ENCODE measurements around the gene SPTAN1.

SPTAN1 gene

GRCh38 chr9:128526720-128527119, 25.7 kb upstream of the SPTAN1 start:
- no peaks in the 10 kb centered on the region for H3K9me3 ChIP-seq (ENCODE audit: control insufficient read depth, low read length)
- no peak overlapping the region for H3K4me3 ChIP-seq (ENCODE audit: insufficient read depth, low read depth, low read length, poor library complexity, severe bottlenecking)
- no peak for DNase-seq
- no peaks in the 10 kb centered on the region for H3K27me3 ChIP-seq (replicated peaks; ENCODE audit: control insufficient read depth, insufficient read depth, low read length, poor library complexity, severe bottlenecking)
- H3K4me1 ChIP-seq (ENCODE audit: control insufficient read depth, insufficient read depth, low read length, poor library complexity, severe bottlenecking) = no peaks in the 10 kb centered on the region
- peaks cover 72% of the 10 kb centered on the region for H3K36me3 ChIP-seq (ENCODE audit: control insufficient read depth, insufficient read depth, low read length)
- H3K27ac ChIP-seq (ENCODE audit: insufficient read depth, low read length, poor library complexity, severe bottlenecking) = no peak overlapping the region

- Histone ChIP-seq H3K36me3 (ENCODE audit: control insufficient read depth, insufficient read depth, low read length) (peaks cover 64% of the 10 kb centered on the region), H3K4me3 (ENCODE audit: insufficient read depth, low read depth, low read length, poor library complexity, severe bottlenecking) (no peak overlapping the region), H3K27me3 (replicated peaks; ENCODE audit: control insufficient read depth, insufficient read depth, low read length, poor library complexity, severe bottlenecking) (no peaks in the 10 kb centered on the region), H3K9me3 (ENCODE audit: control insufficient read depth, low read length) (no peaks in the 10 kb centered on the region), H3K4me1 (ENCODE audit: control insufficient read depth, insufficient read depth, low read length, poor library complexity, severe bottlenecking) (no peaks in the 10 kb centered on the region), H3K27ac (ENCODE audit: insufficient read depth, low read length, poor library complexity, severe bottlenecking) (no peak overlapping the region)
- DNase-seq = no peak
Measured at GRCh38 chr9:128528445-128529160, 23.8 kb upstream of the SPTAN1 start.

GRCh38 chr9:128529191-128529590, 23.2 kb upstream of the SPTAN1 start:
- Histone ChIP-seq H3K27me3 (replicated peaks; ENCODE audit: control insufficient read depth, insufficient read depth, low read length, poor library complexity, severe bottlenecking) (no peaks in the 10 kb centered on the region), H3K4me1 (ENCODE audit: control insufficient read depth, insufficient read depth, low read length, poor library complexity, severe bottlenecking) (no peaks in the 10 kb centered on the region), H3K27ac (ENCODE audit: insufficient read depth, low read length, poor library complexity, severe bottlenecking) (no peak overlapping the region), H3K9me3 (ENCODE audit: control insufficient read depth, low read length) (no peaks in the 10 kb centered on the region), H3K4me3 (ENCODE audit: insufficient read depth, low read depth, low read length, poor library complexity, severe bottlenecking) (no peak overlapping the region), H3K36me3 (ENCODE audit: control insufficient read depth, insufficient read depth, low read length) (peaks cover 64% of the 10 kb centered on the region)
- no peak for DNase-seq

GRCh38 chr9:128532581-128532980, 19.8 kb upstream of the SPTAN1 start:
- H3K36me3 ChIP-seq (ENCODE audit: control insufficient read depth, insufficient read depth, low read length) = peaks cover 56% of the 10 kb centered on the region

GRCh38 chr9:128540634-128541360, 11.6 kb upstream of the SPTAN1 start:
- DNase-seq = no peak
- H3K27me3 ChIP-seq (replicated peaks; ENCODE audit: control insufficient read depth, insufficient read depth, low read length, poor library complexity, severe bottlenecking) = no peaks in the 10 kb centered on the region

More at GRCh38 chr9:128532581-128532980, 19.8 kb upstream of the SPTAN1 start:
- Histone ChIP-seq H3K4me1 (ENCODE audit: control insufficient read depth, insufficient read depth, low read length, poor library complexity, severe bottlenecking) (no peaks in the 10 kb centered on the region), H3K27me3 (replicated peaks; ENCODE audit: control insufficient read depth, insufficient read depth, low read length, poor library complexity, severe bottlenecking) (no peaks in the 10 kb centered on the region), H3K4me3 (ENCODE audit: insufficient read depth, low read depth, low read length, poor library complexity, severe bottlenecking) (no peak overlapping the region), H3K9me3 (ENCODE audit: control insufficient read depth, low read length) (no peaks in the 10 kb centered on the region), H3K27ac (ENCODE audit: insufficient read depth, low read length, poor library complexity, severe bottlenecking) (no peak overlapping the region)
- no peak for DNase-seq

GRCh38 chr9:128546504-128546903, 5.9 kb upstream of the SPTAN1 start:
- H3K9me3 ChIP-seq (ENCODE audit: control insufficient read depth, low read length) = no peaks in the 10 kb centered on the region
- H3K27ac ChIP-seq (ENCODE audit: insufficient read depth, low read length, poor library complexity, severe bottlenecking) = no peak overlapping the region
- DNase-seq = no peak
- peaks cover 16% of the 10 kb centered on the region for H3K4me1 ChIP-seq (ENCODE audit: control insufficient read depth, insufficient read depth, low read length, poor library complexity, severe bottlenecking)
- H3K4me3 ChIP-seq (ENCODE audit: insufficient read depth, low read depth, low read length, poor library complexity, severe bottlenecking) = no peak overlapping the region
- H3K36me3 ChIP-seq (ENCODE audit: control insufficient read depth, insufficient read depth, low read length) = peaks cover 7% of the 10 kb centered on the region
- no peaks in the 10 kb centered on the region for H3K27me3 ChIP-seq (replicated peaks; ENCODE audit: control insufficient read depth, insufficient read depth, low read length, poor library complexity, severe bottlenecking)

More at GRCh38 chr9:128540634-128541360, 11.6 kb upstream of the SPTAN1 start:
- Histone ChIP-seq H3K36me3 (ENCODE audit: control insufficient read depth, insufficient read depth, low read length) (peaks cover 56% of the 10 kb centered on the region), H3K4me3 (ENCODE audit: insufficient read depth, low read depth, low read length, poor library complexity, severe bottlenecking) (no peak overlapping the region), H3K9me3 (ENCODE audit: control insufficient read depth, low read length) (no peaks in the 10 kb centered on the region), H3K4me1 (ENCODE audit: control insufficient read depth, insufficient read depth, low read length, poor library complexity, severe bottlenecking) (no peaks in the 10 kb centered on the region), H3K27ac (ENCODE audit: insufficient read depth, low read length, poor library complexity, severe bottlenecking) (no peak overlapping the region)

GRCh38 chr9:128548876-128549275, 3.5 kb upstream of the SPTAN1 start:
- H3K9me3 ChIP-seq (ENCODE audit: control insufficient read depth, low read length) = no peaks in the 10 kb centered on the region
- no peak overlapping the region for H3K27ac ChIP-seq (ENCODE audit: insufficient read depth, low read length, poor library complexity, severe bottlenecking)
- DNase-seq = no peak
- H3K4me1 ChIP-seq (ENCODE audit: control insufficient read depth, insufficient read depth, low read length, poor library complexity, severe bottlenecking) = peaks cover 25% of the 10 kb centered on the region
- no peaks in the 10 kb centered on the region for H3K27me3 ChIP-seq (replicated peaks; ENCODE audit: control insufficient read depth, insufficient read depth, low read length, poor library complexity, severe bottlenecking)
- H3K4me3 ChIP-seq (ENCODE audit: insufficient read depth, low read depth, low read length, poor library complexity, severe bottlenecking) = no peak overlapping the region
- H3K36me3 ChIP-seq (ENCODE audit: control insufficient read depth, insufficient read depth, low read length) = no peaks in the 10 kb centered on the region

- Histone ChIP-seq H3K27me3 (replicated peaks; ENCODE audit: control insufficient read depth, insufficient read depth, low read length, poor library complexity, severe bottlenecking) (no peaks in the 10 kb centered on the region), H3K36me3 (ENCODE audit: control insufficient read depth, insufficient read depth, low read length) (no peaks in the 10 kb centered on the region), H3K4me1 (ENCODE audit: control insufficient read depth, insufficient read depth, low read length, poor library complexity, severe bottlenecking) (peaks cover 39% of the 10 kb centered on the region), H3K9me3 (ENCODE audit: control insufficient read depth, low read length) (no peaks in the 10 kb centered on the region), H3K4me3 (ENCODE audit: insufficient read depth, low read depth, low read length, poor library complexity, severe bottlenecking) (no peak overlapping the region), H3K27ac (ENCODE audit: insufficient read depth, low read length, poor library complexity, severe bottlenecking) (peak overlapping the region; percentile 90)
- no peak for DNase-seq
Measured at GRCh38 chr9:128550226-128550625, 2.2 kb upstream of the SPTAN1 start.

GRCh38 chr9:128550770-128551656, 1.4 kb upstream of the SPTAN1 start:
- DNase-seq = no peak
- peak overlapping the region; percentile 90 for H3K27ac ChIP-seq (ENCODE audit: insufficient read depth, low read length, poor library complexity, severe bottlenecking)
- no peaks in the 10 kb centered on the region for H3K27me3 ChIP-seq (replicated peaks; ENCODE audit: control insufficient read depth, insufficient read depth, low read length, poor library complexity, severe bottlenecking)
- H3K4me3 ChIP-seq (ENCODE audit: insufficient read depth, low read depth, low read length, poor library complexity, severe bottlenecking) = peak overlapping the region; percentile 70
- H3K4me1 ChIP-seq (ENCODE audit: control insufficient read depth, insufficient read depth, low read length, poor library complexity, severe bottlenecking) = peaks cover 45% of the 10 kb centered on the region
- no peaks in the 10 kb centered on the region for H3K9me3 ChIP-seq (ENCODE audit: control insufficient read depth, low read length)
- no peaks in the 10 kb centered on the region for H3K36me3 ChIP-seq (ENCODE audit: control insufficient read depth, insufficient read depth, low read length)
